Brain microvascular endothelial cell (primary cell): ENCODE measurements around the gene SLC12A3.

Experiments used
- DNase-seq: peaks from one replicate; pipeline ENCODE4 v3.0.0-alpha.2; 2020
- H3K27ac ChIP-seq: fragments of 250-450 bp; sonication (Bioruptor Pico); 2 replicates; pipeline ENCODE4 v1.5.1; 2020; ENCODE audit warnings: mild to moderate bottlenecking, moderate library complexity
- H3K27me3 ChIP-seq: fragments of 250-450 bp; sonication (Bioruptor Pico); replicated peaks from 2 replicates; pipeline ENCODE4 v1.5.1; 2020; ENCODE audit warnings: mild to moderate bottlenecking
- H3K36me3 ChIP-seq: fragments of 250-450 bp; sonication (Bioruptor Pico); replicated peaks from 2 replicates; pipeline ENCODE4 v1.5.1; 2020; ENCODE audit warnings: mild to moderate bottlenecking
- H3K4me3 ChIP-seq: 2 replicates; pipeline ENCODE4 v1.5.1; 2011; ENCODE audit warnings: low read depth, mild to moderate bottlenecking, control low read depth, low read length, moderate library complexity
- in situ Hi-C: cut with HindIII; loops from 2 replicates; pipeline ENCODE4 v1.10.0; 2017; ENCODE audit warnings: low sequenced_read_pairs, low pct_ligation_motif_present
- TF ChIP-seq, protein P1 (sequence below): IDR thresholded peaks from 2 replicates; pipeline ENCODE4 v1.5.1; 2011; ENCODE audit warnings: low read depth, mild to moderate bottlenecking, moderate library complexity, low read length, control low read depth, inconsistent platforms; ENCODE audit errors: missing control alignments

The SLC12A3 gene

DNA sequence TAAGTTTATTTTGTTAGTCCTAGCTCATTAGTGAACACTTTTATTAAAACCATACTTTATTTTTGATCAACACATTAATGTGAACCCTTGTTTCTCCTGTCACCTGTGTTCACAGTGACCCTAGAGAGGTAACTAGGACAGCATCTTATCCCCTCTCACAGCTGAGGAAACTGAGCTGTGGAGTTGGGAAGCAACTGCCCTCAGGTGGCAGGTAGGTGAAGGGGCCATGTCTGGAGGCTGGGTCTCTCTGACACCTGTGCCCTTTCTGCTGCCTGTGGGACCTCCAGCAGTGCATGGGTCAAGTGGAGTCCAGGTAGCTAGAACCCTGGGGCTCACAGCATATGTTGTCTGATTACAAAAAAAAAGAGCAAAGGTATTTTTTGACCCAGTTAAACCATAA is 22.9 kb upstream of the SLC12A3 start:
- no peak overlapping the region for H3K27ac ChIP-seq
- H3K27me3 ChIP-seq = no peaks in the 10 kb centered on the region
- peaks cover 20% of the 10 kb centered on the region for H3K36me3 ChIP-seq
- in situ Hi-C loops = no loop called here
- TF ChIP-seq, protein P1, sequence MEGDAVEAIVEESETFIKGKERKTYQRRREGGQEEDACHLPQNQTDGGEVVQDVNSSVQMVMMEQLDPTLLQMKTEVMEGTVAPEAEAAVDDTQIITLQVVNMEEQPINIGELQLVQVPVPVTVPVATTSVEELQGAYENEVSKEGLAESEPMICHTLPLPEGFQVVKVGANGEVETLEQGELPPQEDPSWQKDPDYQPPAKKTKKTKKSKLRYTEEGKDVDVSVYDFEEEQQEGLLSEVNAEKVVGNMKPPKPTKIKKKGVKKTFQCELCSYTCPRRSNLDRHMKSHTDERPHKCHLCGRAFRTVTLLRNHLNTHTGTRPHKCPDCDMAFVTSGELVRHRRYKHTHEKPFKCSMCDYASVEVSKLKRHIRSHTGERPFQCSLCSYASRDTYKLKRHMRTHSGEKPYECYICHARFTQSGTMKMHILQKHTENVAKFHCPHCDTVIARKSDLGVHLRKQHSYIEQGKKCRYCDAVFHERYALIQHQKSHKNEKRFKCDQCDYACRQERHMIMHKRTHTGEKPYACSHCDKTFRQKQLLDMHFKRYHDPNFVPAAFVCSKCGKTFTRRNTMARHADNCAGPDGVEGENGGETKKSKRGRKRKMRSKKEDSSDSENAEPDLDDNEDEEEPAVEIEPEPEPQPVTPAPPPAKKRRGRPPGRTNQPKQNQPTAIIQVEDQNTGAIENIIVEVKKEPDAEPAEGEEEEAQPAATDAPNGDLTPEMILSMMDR = no peak
- no peak for DNase-seq
- no peak overlapping the region for H3K4me3 ChIP-seq

DNA sequence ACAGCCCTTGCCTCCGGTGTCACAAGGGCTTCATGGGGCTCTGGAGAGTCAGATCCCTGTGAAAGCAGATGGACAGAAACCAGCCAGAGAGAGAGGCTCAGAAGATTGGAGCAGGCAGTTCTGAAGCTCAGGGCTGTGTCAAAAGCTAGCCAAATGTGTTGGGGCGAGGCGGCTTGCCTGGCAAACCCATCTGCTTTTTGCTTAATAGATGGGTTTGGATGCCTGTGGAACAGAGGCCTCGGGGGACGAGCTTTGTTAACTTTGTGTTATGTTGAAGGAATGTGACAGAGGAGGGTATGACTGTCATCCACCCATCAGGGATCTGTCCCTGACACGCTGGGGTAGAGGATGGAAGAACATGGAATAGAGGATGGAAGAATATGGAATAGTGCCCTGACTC is 21.0 kb upstream of the SLC12A3 start:
- TF ChIP-seq, protein P1 = no peak
- Histone ChIP-seq H3K27me3 (no peaks in the 10 kb centered on the region), H3K36me3 (peaks cover 14% of the 10 kb centered on the region), H3K4me3 (no peak overlapping the region), H3K27ac (no peak overlapping the region)
- no peak for DNase-seq
- in situ Hi-C loops = no loop called here

DNA sequence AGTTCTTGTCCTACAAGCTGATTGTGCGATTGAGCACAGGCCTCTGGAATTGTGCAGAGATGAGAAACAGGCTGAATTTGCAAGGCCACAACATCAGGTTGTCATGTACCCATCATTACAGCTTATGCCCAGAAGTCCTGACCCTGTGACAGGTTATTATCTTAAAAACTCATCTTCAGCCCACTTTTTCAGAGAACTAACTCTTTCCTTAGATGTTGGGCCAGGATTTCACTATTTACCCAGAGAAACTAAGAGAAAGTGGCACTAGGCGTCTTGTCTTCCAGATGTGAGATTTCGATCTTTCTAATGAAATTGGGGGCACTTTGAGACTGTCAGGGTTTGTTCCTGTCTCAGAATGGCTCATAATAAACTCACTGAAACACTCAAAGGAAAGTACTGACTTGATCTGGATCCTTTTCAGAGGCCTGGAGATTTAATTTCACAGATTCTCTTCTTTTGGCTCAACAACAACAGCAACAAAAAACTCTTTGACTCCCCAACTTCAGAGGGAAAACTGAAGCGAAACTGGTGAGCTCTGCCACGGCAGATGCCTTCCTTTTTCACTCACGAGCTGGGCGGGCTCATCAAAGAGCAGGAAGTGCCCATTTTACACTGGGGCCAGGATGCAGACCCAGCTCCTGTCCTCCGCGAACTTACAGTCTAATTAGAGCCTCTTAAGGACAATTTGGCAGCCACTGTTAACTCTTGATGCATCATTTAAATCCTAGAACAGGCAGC is 17.7 kb upstream of the SLC12A3 start:
- in situ Hi-C loops = no loop called here
- H3K27ac ChIP-seq = peak overlapping the region; percentile 47
- peaks cover 14% of the 10 kb centered on the region for H3K36me3 ChIP-seq
- no peak for DNase-seq
- H3K4me3 ChIP-seq = no peak overlapping the region
- TF ChIP-seq, protein P1 = no peak
- H3K27me3 ChIP-seq = no peaks in the 10 kb centered on the region

DNA sequence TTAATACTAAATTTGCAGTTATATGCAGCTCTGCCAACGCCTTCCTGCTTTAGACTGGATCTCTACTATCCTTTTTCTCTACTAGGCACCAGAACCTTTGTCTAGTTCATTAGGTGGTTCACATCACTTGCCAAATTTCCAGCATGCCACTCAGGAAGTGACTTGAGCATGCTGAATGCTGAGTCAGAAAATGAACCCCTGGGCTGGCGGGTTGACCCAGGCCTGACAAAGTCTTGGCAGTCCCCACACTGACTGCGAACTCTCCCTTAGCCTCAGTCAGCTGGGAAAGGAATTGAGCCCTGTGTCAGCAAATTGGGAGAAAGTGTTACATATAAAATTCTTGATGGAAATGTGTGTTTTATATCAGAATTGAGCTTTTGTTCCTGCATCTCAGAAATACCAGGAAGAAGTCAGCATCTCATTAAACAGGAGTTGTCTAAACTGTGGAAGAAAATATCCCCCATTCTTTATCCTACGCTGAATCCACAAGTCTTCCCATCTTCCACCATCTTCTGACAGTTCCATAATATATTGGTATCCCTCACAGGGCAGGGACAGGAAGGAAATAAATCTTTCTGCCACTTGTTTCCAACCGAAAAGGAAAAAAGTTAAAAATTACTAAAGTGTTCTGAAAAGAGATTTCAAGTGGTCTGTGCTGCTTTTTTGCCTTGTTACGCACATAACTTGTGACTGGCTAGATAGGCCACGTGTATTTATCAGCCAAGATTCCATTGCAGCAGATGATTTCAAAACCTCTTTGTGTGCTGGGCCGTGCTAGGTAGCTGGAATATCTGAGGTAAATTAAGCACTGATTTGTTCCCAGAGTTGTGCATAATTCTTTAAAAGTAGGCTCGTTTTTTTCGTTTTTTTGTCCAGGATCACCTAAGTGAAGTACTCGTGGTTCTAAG is 16.7 kb upstream of the SLC12A3 start:
- peak; percentile 53 for DNase-seq
- in situ Hi-C loops = no loop called here
- peaks cover 7% of the 10 kb centered on the region for H3K36me3 ChIP-seq
- H3K27ac ChIP-seq = peak overlapping the region; percentile 47
- H3K4me3 ChIP-seq = no peak overlapping the region
- TF ChIP-seq, protein P1 = no peak
- no peaks in the 10 kb centered on the region for H3K27me3 ChIP-seq

DNA sequence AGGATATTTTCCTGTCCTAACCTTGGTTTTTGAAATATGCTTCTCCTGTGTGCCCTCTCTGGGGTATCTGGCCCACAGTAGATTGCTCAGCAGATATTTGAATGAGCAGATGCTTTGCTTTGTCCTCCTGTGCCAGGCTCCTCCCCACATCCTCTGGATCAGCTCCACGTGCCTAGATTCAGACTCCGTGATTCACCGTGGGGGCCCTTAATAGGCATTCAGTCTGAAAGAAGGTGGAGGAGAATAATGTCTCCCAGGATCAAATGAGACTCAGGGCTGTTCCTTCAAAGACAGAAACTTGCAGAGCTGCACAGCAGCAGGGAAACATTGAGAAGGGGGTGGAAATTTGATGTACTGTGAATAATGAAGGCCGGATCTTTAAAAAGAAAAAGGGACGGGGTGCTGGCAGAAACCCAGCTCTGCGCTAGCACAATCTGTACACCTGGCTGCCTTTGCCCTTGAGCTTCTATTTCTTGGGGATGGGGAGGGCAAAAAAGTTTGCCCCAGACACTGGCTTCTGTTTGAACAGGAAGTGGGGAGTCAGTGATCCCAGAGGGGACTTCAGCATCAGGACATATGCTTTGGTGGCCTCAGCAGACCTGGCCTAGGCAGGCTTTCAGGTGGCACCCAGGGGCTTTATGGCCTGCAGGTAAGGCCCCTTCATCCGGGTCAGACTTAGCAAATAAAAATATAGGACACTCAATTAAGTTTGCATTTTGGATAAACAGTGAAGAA is 15.9 kb upstream of the SLC12A3 start:
- Histone ChIP-seq H3K27me3 (no peaks in the 10 kb centered on the region), H3K4me3 (no peak overlapping the region), H3K36me3 (peaks cover 2% of the 10 kb centered on the region), H3K27ac (peak overlapping the region; percentile 47)
- in situ Hi-C loops = no loop called here
- peak; percentile 69 for DNase-seq
- TF ChIP-seq, protein P1 = no peak
